SK-N-SH (cell line): Measurements from ENCODE around the gene ANKRD11.

Experiments
- FOXM1 ChIP-seq: IDR thresholded peaks from 2 replicates; pipeline ENCODE4 v1.4.0; 2012; ENCODE audit warnings: low read depth, mild to moderate bottlenecking
- JUND ChIP-seq: IDR thresholded peaks from 2 replicates; pipeline ENCODE4 v1.4.0; 2012
- NRF1 ChIP-seq: IDR thresholded peaks from 2 replicates; pipeline ENCODE4 v1.6.1; 2012; ENCODE audit warnings: low read depth, mild to moderate bottlenecking, low read length
- POLR2AphosphoS5 ChIP-seq: IDR thresholded peaks from 2 replicates; pipeline ENCODE4 v1.6.1; 2012; ENCODE audit warnings: low read depth, low read length
- TAF1 ChIP-seq: IDR thresholded peaks from 2 replicates; pipeline ENCODE4 v1.6.1; 2012; ENCODE audit warnings: low read depth, mild to moderate bottlenecking, low read length, moderate library complexity, borderline replicate concordance
- YY1 ChIP-seq: IDR thresholded peaks from 2 replicates; pipeline ENCODE4 v1.4.0; 2012; ENCODE audit warnings: low read depth, mild to moderate bottlenecking
- TF ChIP-seq, protein P1 (sequence below): fragments of 200-600 bp; sonication (generic); IDR thresholded peaks from 2 replicates; pipeline ENCODE4 v1.6.1; 2017; ENCODE audit warnings: antibody characterized with exemption, mild to moderate bottlenecking, moderate library complexity
- TF ChIP-seq, protein P2 (sequence below): IDR thresholded peaks from 2 replicates; pipeline ENCODE4 v1.6.1; 2012; ENCODE audit warnings: mild to moderate bottlenecking, low read depth, low read length, moderate library complexity

DNA sequence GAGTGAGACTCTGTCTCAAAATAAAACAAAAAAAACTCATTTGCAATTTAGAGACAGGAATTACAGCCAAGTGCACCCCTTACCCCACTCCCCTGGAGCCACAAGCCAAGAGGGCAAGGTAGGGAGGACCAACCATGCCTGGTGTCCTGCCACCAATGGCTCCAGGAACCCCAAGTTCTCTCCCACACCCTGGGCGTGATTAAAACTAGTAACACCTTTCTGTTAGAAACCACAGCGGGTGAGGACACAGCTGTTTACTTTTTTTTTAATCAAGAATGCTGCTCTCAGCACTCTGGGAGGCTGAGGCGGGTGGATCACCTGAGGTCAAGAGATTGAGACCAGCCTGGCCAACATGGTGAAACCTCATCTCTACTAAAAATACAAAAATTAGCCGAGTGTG lies 38.1 kb downstream of the ANKRD11 start:
- TF ChIP-seq, protein P1, sequence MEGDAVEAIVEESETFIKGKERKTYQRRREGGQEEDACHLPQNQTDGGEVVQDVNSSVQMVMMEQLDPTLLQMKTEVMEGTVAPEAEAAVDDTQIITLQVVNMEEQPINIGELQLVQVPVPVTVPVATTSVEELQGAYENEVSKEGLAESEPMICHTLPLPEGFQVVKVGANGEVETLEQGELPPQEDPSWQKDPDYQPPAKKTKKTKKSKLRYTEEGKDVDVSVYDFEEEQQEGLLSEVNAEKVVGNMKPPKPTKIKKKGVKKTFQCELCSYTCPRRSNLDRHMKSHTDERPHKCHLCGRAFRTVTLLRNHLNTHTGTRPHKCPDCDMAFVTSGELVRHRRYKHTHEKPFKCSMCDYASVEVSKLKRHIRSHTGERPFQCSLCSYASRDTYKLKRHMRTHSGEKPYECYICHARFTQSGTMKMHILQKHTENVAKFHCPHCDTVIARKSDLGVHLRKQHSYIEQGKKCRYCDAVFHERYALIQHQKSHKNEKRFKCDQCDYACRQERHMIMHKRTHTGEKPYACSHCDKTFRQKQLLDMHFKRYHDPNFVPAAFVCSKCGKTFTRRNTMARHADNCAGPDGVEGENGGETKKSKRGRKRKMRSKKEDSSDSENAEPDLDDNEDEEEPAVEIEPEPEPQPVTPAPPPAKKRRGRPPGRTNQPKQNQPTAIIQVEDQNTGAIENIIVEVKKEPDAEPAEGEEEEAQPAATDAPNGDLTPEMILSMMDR = no peak
- TF ChIP-seq NRF1 (no peak), FOXM1 (no peak), POLR2AphosphoS5 (no peak), YY1 (no peak), TAF1 (no peak), JUND (no peak)
- TF ChIP-seq, protein P2, sequence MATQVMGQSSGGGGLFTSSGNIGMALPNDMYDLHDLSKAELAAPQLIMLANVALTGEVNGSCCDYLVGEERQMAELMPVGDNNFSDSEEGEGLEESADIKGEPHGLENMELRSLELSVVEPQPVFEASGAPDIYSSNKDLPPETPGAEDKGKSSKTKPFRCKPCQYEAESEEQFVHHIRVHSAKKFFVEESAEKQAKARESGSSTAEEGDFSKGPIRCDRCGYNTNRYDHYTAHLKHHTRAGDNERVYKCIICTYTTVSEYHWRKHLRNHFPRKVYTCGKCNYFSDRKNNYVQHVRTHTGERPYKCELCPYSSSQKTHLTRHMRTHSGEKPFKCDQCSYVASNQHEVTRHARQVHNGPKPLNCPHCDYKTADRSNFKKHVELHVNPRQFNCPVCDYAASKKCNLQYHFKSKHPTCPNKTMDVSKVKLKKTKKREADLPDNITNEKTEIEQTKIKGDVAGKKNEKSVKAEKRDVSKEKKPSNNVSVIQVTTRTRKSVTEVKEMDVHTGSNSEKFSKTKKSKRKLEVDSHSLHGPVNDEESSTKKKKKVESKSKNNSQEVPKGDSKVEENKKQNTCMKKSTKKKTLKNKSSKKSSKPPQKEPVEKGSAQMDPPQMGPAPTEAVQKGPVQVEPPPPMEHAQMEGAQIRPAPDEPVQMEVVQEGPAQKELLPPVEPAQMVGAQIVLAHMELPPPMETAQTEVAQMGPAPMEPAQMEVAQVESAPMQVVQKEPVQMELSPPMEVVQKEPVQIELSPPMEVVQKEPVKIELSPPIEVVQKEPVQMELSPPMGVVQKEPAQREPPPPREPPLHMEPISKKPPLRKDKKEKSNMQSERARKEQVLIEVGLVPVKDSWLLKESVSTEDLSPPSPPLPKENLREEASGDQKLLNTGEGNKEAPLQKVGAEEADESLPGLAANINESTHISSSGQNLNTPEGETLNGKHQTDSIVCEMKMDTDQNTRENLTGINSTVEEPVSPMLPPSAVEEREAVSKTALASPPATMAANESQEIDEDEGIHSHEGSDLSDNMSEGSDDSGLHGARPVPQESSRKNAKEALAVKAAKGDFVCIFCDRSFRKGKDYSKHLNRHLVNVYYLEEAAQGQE = no peak
